Measurements from ENCODE around the gene RAET1G. TPM values are rescaled to one million over a fixed set of nuclear protein-coding genes. Genes with fewer than 3 reads are reported as not detected.
A peak's percentile ranks its signal among the peaks of the same experiment; 100 is the strongest.
"Not testable (repeated sequence)": the region's sequence is repeated elsewhere in the genome, so short reads cannot be mapped to it uniquely, and the experiment has no call there.

Gene RAET1G
- total and polyA plus RNA-seq, 2 donors (not counting 3 experiments of a cell fraction or from before 2014, with no cell fraction given): 1.6 to 2.1 TPM

GRCh38 chr6:149895048-149895590, 27.8 kb downstream of the RAET1G start:
- peaks cover 17% of the 10 kb centered on the region for H3K4me1 ChIP-seq (ENCODE audit: control insufficient read depth, extremely low read depth, insufficient read depth, low read length)
- no peaks in the 10 kb centered on the region for H3K9me3 ChIP-seq (replicated peaks; ENCODE audit: control insufficient read depth, insufficient read depth, low read length)
- peak overlapping the region; percentile 26 for H2AFZ ChIP-seq (ENCODE audit: low read depth, low read length)
- no peak overlapping the region for H3K4me3 ChIP-seq (replicated peaks in 1 of 3; ENCODE audit: insufficient read depth in 1 of 3, low read depth in 1 of 3, low read length in 3 of 3)
- no peaks in the 10 kb centered on the region for H3K9me1 ChIP-seq (replicated peaks; ENCODE audit: control insufficient read depth, extremely low read depth, insufficient read depth, low read length)
- BruUV-seq (replicated peaks): no TSS peak
- no peak for TF ChIP-seq GATA2 (IDR thresholded peaks at IDR 0.05; ENCODE audit: insufficient read depth, insufficient read length, low read depth, low read length)
- no peak for TF ChIP-seq FOS (IDR thresholded peaks at IDR 0.05; ENCODE audit: borderline replicate concordance, insufficient read depth, low read length)
- TF ChIP-seq POLR2A (IDR thresholded peaks at IDR 0.05; ENCODE audit: low read depth, low read length): no peak
- TF ChIP-seq MYC (IDR thresholded peaks at IDR 0.05; ENCODE audit: low read depth, low read length): no peak
- no peak for TF ChIP-seq CTCF (IDR thresholded peaks at IDR 0.05; ENCODE audit: extremely low read depth in 1 of 2, insufficient read depth in 1 of 2, low read depth in 1 of 2, low read length in 2 of 2)
- no peak for TF ChIP-seq EZH2 (IDR thresholded peaks at IDR 0.05; ENCODE audit: borderline replicate concordance, low read depth, low read length, severe bottlenecking)
- TF ChIP-seq MAX (IDR thresholded peaks at IDR 0.05; ENCODE audit: insufficient read depth, insufficient read length): no peak
- TF ChIP-seq JUN (IDR thresholded peaks at IDR 0.05; ENCODE audit: borderline replicate concordance, insufficient read depth, insufficient read length, low read depth): no peak
- no peak for TF ChIP-seq POLR2AphosphoS5 (IDR thresholded peaks at IDR 0.05; ENCODE audit: insufficient read depth, low read depth, low read length)
- no peak overlapping the region for H3K27ac ChIP-seq (ENCODE audit: insufficient read depth, low read depth, low read length)
- no peak overlapping the region for H3K9ac ChIP-seq (replicated peaks; ENCODE audit: extremely low read depth, insufficient read depth, low read length)
- H3K36me3 ChIP-seq (ENCODE audit: control insufficient read depth in 2 of 2, extremely low read depth in 1 of 2, insufficient read depth in 2 of 2, low read length in 2 of 2): no peaks in the 10 kb centered on the region
- POLR2A ChIA-PET: no interaction called here
- no peaks in the 10 kb centered on the region for H3K79me2 ChIP-seq (ENCODE audit: control insufficient read depth, insufficient read depth, low read length)
- DNase-seq (ENCODE audit: low read depth, low spot score) (peak; percentile 34), FAIRE-seq (peak; percentile 62)
- CTCF ChIA-PET: interaction anchor here (1.3 to 1.6 kb wide), 3 partner anchors 9 to 54 kb away, joined by 3 to 5 read pairs (median 3); no protein-coding TSS in a partner anchor
- H3K4me2 ChIP-seq (ENCODE audit: insufficient read depth, low read length): no peak overlapping the region
- H4K20me1 ChIP-seq (replicated peaks; ENCODE audit: control insufficient read depth, extremely low read depth, insufficient read depth, low read length): no peaks in the 10 kb centered on the region
- intact Hi-C loops (cut with micrococcal nuclease) (no loop called here), dilution Hi-C loops (cut with MboI; ENCODE audit: extremely low pct_ligation_motif_present, low sequenced_read_pairs) (no loop called here)
- H3K27me3 ChIP-seq (ENCODE audit: control insufficient read depth in 2 of 2, insufficient read depth in 2 of 2, low read length in 2 of 2): peaks cover 0 to 8% of the 10 kb centered on the region in 2 experiments

- H4K20me1 ChIP-seq (replicated peaks; ENCODE audit: control insufficient read depth, extremely low read depth, insufficient read depth, low read length); CTCF ChIA-PET; DNase-seq (ENCODE audit: low read depth, low spot score); H3K9me3 ChIP-seq (replicated peaks; ENCODE audit: control insufficient read depth, insufficient read depth, low read length); H3K79me2 ChIP-seq (ENCODE audit: control insufficient read depth, insufficient read depth, low read length); H3K36me3 ChIP-seq (ENCODE audit: control insufficient read depth in 2 of 2, extremely low read depth in 1 of 2, insufficient read depth in 2 of 2, low read length in 2 of 2); H3K4me2 ChIP-seq (ENCODE audit: insufficient read depth, low read length); dilution Hi-C loops (cut with MboI; ENCODE audit: extremely low pct_ligation_motif_present, low sequenced_read_pairs); H3K9ac ChIP-seq (replicated peaks; ENCODE audit: extremely low read depth, insufficient read depth, low read length); H3K4me3 ChIP-seq (replicated peaks in 1 of 3; ENCODE audit: insufficient read depth in 1 of 3, low read depth in 1 of 3, low read length in 3 of 3); FAIRE-seq; H3K9me1 ChIP-seq (replicated peaks; ENCODE audit: control insufficient read depth, extremely low read depth, insufficient read depth, low read length); H3K27me3 ChIP-seq (ENCODE audit: control insufficient read depth in 2 of 2, insufficient read depth in 2 of 2, low read length in 2 of 2); H2AFZ ChIP-seq (ENCODE audit: low read depth, low read length); POLR2A ChIA-PET; H3K27ac ChIP-seq (ENCODE audit: insufficient read depth, low read depth, low read length); intact Hi-C loops (cut with micrococcal nuclease); BruUV-seq (replicated peaks): not testable (repeated sequence)
- H3K4me1 ChIP-seq (ENCODE audit: control insufficient read depth, extremely low read depth, insufficient read depth, low read length): peaks cover 16% of the 10 kb centered on the region
Observed at GRCh38 chr6:149891864-149892263, 31.1 kb downstream of the RAET1G start.

All from endothelial cell of umbilical vein (primary cell).